IMR-90 (cell line): ENCODE data around the gene GOLIM4. TPM values are rescaled to one million over a fixed set of nuclear protein-coding genes. Genes with fewer than 3 reads are reported as not detected.
"Not testable (repeated sequence)": the region's sequence is repeated elsewhere in the genome, so short reads cannot be mapped to it uniquely, and the experiment has no call there.

ENCODE experiments used
- ATAC-seq: fragments of 200-7000 bp; cut with Tn5 transposase; 2 replicates; pipeline ENCODE4 v1.9.1; 2020; ENCODE audit warnings: low read depth, mild to moderate bottlenecking, moderate library complexity
- BruUV-seq: library from RNA; stranded (reverse); fragments of 400-500 nt; replicated peaks from 2 replicates; lab custom pipeline; 2021; lab: Mats Ljungman, UMichigan
- CTCF ChIA-PET: fragments of 300-600 bp; formaldehyde crosslinking; extraction: SDS; loops from one replicate; lab custom pipeline; 2021; ENCODE audit warnings: antibody characterized with exemption; lab: Yijun Ruan, JAX
- POLR2A ChIA-PET: fragments of 300-600 bp; sonication (Branson Sonifier 250); formaldehyde crosslinking; loops from one replicate; lab custom pipeline; 2022; ENCODE audit warnings: antibody characterized with exemption; ENCODE audit not compliant: unreplicated experiment; lab: Charles Lee
- DNase-seq: peaks from one replicate; pipeline ENCODE4 v3.0.0; 2013
- H2AFZ ChIP-seq: replicated peaks from 2 replicates; pipeline ENCODE3; 2013; ENCODE audit warnings: low read length, mild to moderate bottlenecking; ENCODE audit not compliant: poor library complexity
- H2AK5ac ChIP-seq: 2 replicates; pipeline ENCODE4 v1.6.1; 2013; ENCODE audit warnings: low read depth, low read length, inconsistent platforms
- H2AK9ac ChIP-seq: replicated peaks from 2 replicates; pipeline ENCODE3; 2013; ENCODE audit warnings: mild to moderate bottlenecking, low read depth, low read length, moderate library complexity; ENCODE audit not compliant: poor library complexity
- H2BK120ac ChIP-seq: 2 replicates; pipeline ENCODE4 v1.6.1; 2013; ENCODE audit warnings: low read depth, low read length, inconsistent platforms
- H2BK15ac ChIP-seq: 3 replicates; pipeline ENCODE4 v1.6.1; 2013; ENCODE audit warnings: low read depth, low read length, inconsistent platforms
- H2BK20ac ChIP-seq: 2 replicates; pipeline ENCODE4 v1.6.1; 2013; ENCODE audit warnings: low read depth, mild to moderate bottlenecking, inconsistent platforms, low read length, moderate library complexity
- H2BK5ac ChIP-seq: 2 replicates; pipeline ENCODE4 v1.6.1; 2013; ENCODE audit warnings: mild to moderate bottlenecking, low read depth, low read length, inconsistent platforms; ENCODE audit not compliant: poor library complexity, severe bottlenecking
- H3K14ac ChIP-seq: replicated peaks from 2 replicates; pipeline ENCODE4 v1.6.1; 2013; ENCODE audit warnings: low read depth, low read length, inconsistent platforms
- H3K18ac ChIP-seq: 2 replicates; pipeline ENCODE4 v1.6.1; 2013; ENCODE audit warnings: low read depth, low read length, control low read depth
- H3K23ac ChIP-seq: 2 replicates; pipeline ENCODE4 v1.6.1; 2013; ENCODE audit warnings: low read depth, low read length, inconsistent platforms
- H3K27ac ChIP-seq: 2 replicates; pipeline ENCODE4 v1.5.1; 2013; ENCODE audit warnings: mild to moderate bottlenecking, control low read depth, low read length; ENCODE audit not compliant: insufficient read depth
- H3K27me3 ChIP-seq: 2 replicates; pipeline ENCODE4 v1.6.1; 2013; ENCODE audit warnings: low read length; ENCODE audit not compliant: control insufficient read depth, insufficient read depth
- H3K36me3 ChIP-seq: 2 replicates; pipeline ENCODE4 v1.6.1; 2013; ENCODE audit warnings: low read length, mixed read lengths; ENCODE audit not compliant: control insufficient read depth, insufficient read depth
- H3K4ac ChIP-seq: 2 replicates; pipeline ENCODE4 v1.6.1; 2013; ENCODE audit warnings: low read depth, low read length, inconsistent platforms
- H3K4me1 ChIP-seq: 2 replicates; pipeline ENCODE4 v1.6.1; 2013; ENCODE audit warnings: low read length, mixed read lengths; ENCODE audit not compliant: control insufficient read depth, insufficient read depth
- H3K4me2 ChIP-seq: 2 replicates; pipeline ENCODE4 v1.6.1; 2013; ENCODE audit warnings: low read depth, mild to moderate bottlenecking, control low read depth, low read length, moderate library complexity
- H3K4me3 ChIP-seq: 2 replicates; pipeline ENCODE4 v1.5.1; 2013; ENCODE audit warnings: low read depth, mild to moderate bottlenecking, control low read depth, low read length, moderate library complexity; ENCODE audit not compliant: insufficient read depth
- H3K56ac ChIP-seq: 2 replicates; pipeline ENCODE4 v1.6.1; 2013; ENCODE audit warnings: low read length, inconsistent platforms; ENCODE audit not compliant: insufficient read depth; ENCODE audit errors: extremely low read depth
- H3K79me1 ChIP-seq, 2 experiments: 2 replicates each; pipeline ENCODE4 v1.6.1; 2013; ENCODE audit warnings: low read length in 2 of 2, inconsistent platforms in 1 of 2, low read depth in 1 of 2
- H3K9ac ChIP-seq: 2 replicates; pipeline ENCODE4 v1.6.1; 2013; ENCODE audit warnings: low read depth, low read length, control low read depth
- H3K9me1 ChIP-seq: 2 replicates; pipeline ENCODE4 v1.6.1; 2013; ENCODE audit warnings: low read length, inconsistent platforms; ENCODE audit not compliant: insufficient read depth
- H3K9me3 ChIP-seq: 2 replicates; pipeline ENCODE4 v1.6.1; 2013; ENCODE audit warnings: low read length; ENCODE audit not compliant: control insufficient read depth, insufficient read depth
- H4K20me1 ChIP-seq: 2 replicates; pipeline ENCODE4 v1.6.1; 2013; ENCODE audit warnings: low read length, inconsistent platforms; ENCODE audit not compliant: insufficient read depth
- H4K5ac ChIP-seq: 2 replicates; pipeline ENCODE4 v1.6.1; 2013; ENCODE audit warnings: mild to moderate bottlenecking, low read depth, low read length, control low read depth
- H4K8ac ChIP-seq, 2 experiments: 2 replicates each; pipeline ENCODE4 v1.6.1; 2013; ENCODE audit warnings: low read depth in 2 of 2, low read length in 2 of 2, control low read depth in 1 of 2, inconsistent platforms in 1 of 2
- H4K91ac ChIP-seq: 2 replicates; pipeline ENCODE4 v1.6.1; 2013; ENCODE audit warnings: low read depth, low read length, inconsistent platforms; ENCODE audit not compliant: insufficient read depth
- MAFK ChIP-seq: IDR thresholded peaks from 2 replicates; pipeline ENCODE4 v1.6.1; 2012; ENCODE audit warnings: low read depth, low read length, improper control_type of control experiment
- RAD21 ChIP-seq: IDR thresholded peaks from 2 replicates; pipeline ENCODE4 v1.6.1; 2012; ENCODE audit warnings: low read length, improper control_type of control experiment
- WGBS, 2 experiments: methylation state at CpG; one replicate each; pipeline versions ENCODE4 v1.1.5 to v1.1.7; 2013; ENCODE audit warnings: missing lambda C conversion rate in 2 of 2; ENCODE audit not compliant: insufficient read length in 1 of 2; ENCODE audit errors: extremely low coverage in 2 of 2; 5-methylcytosine and 5-hydroxymethylcytosine counted together
- dilution Hi-C: fragments of 300-500 bp; cut with HindIII; formaldehyde crosslinking; loops from one replicate; pipeline ENCODE4 v1.14.3; 2018; ENCODE audit warnings: low sequenced_read_pairs; ENCODE audit not compliant: unreplicated experiment
- in situ Hi-C: fragments of 300-500 bp; cut with MboI; formaldehyde crosslinking; loops from 3 replicates; pipeline ENCODE4 v1.14.3; 2019; ENCODE audit warnings: low sequenced_read_pairs, inconsistent platforms, mixed read lengths
- intact Hi-C: fragments of 100-400 bp; cut with micrococcal nuclease; formaldehyde crosslinking; loops from 2 replicates; pipeline ENCODE4 v1.10.0; 2022
- polyA plus RNA-seq, 3 experiments: library from polyadenylated mRNA; depleted of rRNA; stranded (reverse); fragments of >200 nt; gene quantifications; 2 replicates each; pipeline ENCODE4 v1.2.3, GENCODE V29; 2012; ENCODE audit warnings: low replicate concordance in 1 of 3
- total RNA-seq: library from RNA; depleted of rRNA; stranded (reverse); fragments of >200 nt; gene quantifications from 2 replicates; pipeline ENCODE4 v1.2.3, GENCODE V29; 2012

GOLIM4 gene
- total and polyA plus RNA-seq, 2 of the 4 experiments (the other 2 are of a cell fraction): 44.6 to 71.2 TPM

DNA sequence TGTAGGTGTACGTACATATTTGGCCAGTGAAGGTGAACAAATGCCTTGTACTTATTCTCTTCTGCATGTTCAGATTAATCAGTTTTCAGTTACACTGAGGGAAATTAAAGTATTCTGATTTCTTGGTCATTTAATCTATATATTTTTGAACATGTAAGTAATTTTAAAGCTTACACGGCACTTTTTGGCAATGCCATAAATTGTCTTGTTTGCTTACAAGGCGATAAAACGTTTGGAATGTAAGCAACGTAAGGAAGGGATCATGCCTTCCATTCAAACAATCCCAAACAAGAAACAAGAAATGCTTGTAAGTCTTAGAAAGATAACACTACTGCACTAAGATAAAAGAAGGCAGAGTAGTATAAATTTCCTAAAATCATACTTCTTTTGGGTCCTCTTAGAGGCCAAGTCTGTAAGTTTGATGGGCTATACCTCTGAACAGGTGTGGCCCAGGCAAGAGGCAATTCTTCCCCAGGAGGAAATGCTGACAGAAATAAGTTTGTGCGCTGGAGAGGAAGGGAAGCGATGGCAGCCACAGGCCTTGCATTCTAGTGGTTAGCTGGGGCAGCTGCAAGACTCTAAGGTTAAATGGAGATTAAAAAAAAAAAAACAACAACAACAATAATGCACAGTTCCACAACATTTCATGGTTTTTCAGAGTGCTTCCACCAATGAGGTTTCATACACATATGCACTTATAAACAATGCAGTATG lies 73.8 kb downstream of the GOLIM4 start:
- Histone ChIP-seq H3K9ac (no peak overlapping the region), H3K9me3 (no peaks in the 10 kb centered on the region), H3K56ac (no peak overlapping the region), H3K4me1 (peaks cover 3% of the 10 kb centered on the region), H2BK120ac (no peak overlapping the region), H4K8ac (no peak overlapping the region), H3K9me1 (peaks cover 6% of the 10 kb centered on the region; the same call in 1 of the 2 replicates), H2AK9ac (no peak overlapping the region), H2BK20ac (no peak overlapping the region), H2BK5ac (no peak overlapping the region), H4K20me1 (no peaks in the 10 kb centered on the region), H2AFZ (no peak overlapping the region), H2AK5ac (no peak overlapping the region), H3K27me3 (no peaks in the 10 kb centered on the region), H3K4me3 (no peak overlapping the region), H3K14ac (no peak overlapping the region), H3K27ac (no peak overlapping the region), H3K23ac (no peak overlapping the region), H3K79me1 (peaks cover 7 to 9% of the 10 kb centered on the region in 2 experiments), H4K5ac (no peak overlapping the region), H3K4ac (no peak overlapping the region), H3K36me3 (peaks cover 31% of the 10 kb centered on the region), H3K18ac (no peak overlapping the region), H2BK15ac (no peak overlapping the region), H3K4me2 (no peak overlapping the region), H4K91ac (no peak overlapping the region)
- dilution Hi-C loops: no loop called here
- ATAC-seq: no peak
- WGBS, 2 experiments: no CpG with 5 or more reads among the region's 7 CpGs
- BruUV-seq: no TSS peak
- intact Hi-C loops: no loop called here
- CTCF ChIA-PET: no interaction called here
- no peak for DNase-seq
- POLR2A ChIA-PET: no interaction called here
- in situ Hi-C loops: no loop called here
- TF ChIP-seq RAD21 (no peak), MAFK (peak; percentile 83)

DNA sequence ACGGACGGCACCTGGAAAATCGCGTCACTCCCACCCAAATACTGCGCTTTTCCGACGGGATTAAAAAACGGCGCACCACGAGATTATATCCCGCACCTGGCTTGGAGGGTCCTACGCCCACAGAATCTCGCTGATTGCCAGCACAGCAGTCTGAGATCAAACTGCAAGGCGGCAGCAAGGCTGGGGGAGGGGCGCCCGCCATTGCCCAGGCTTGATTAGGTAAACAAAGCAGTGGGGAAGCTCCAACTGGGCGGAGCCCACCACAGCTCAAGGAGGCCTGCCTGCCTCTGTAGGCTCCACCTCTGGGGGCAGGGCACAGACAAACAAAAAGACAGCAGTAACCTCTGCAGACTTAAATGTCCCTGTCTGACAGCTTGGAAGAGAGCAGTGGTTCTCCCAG lies 84.4 kb downstream of the GOLIM4 start:
- not testable (repeated sequence) for DNase-seq

More for the DNA sequence above, 84.4 kb downstream of the GOLIM4 start:
- POLR2A ChIA-PET, BruUV-seq, H3K56ac ChIP-seq, H3K79me1 ChIP-seq, H3K23ac ChIP-seq, H2BK5ac ChIP-seq, H4K8ac ChIP-seq, H3K14ac ChIP-seq, H2AK9ac ChIP-seq, H2BK120ac ChIP-seq, H3K9ac ChIP-seq, H3K27me3 ChIP-seq, H3K27ac ChIP-seq, H3K4ac ChIP-seq, intact Hi-C loops, in situ Hi-C loops, H3K36me3 ChIP-seq, dilution Hi-C loops, H4K5ac ChIP-seq, H3K9me1 ChIP-seq, H4K91ac ChIP-seq, H3K4me2 ChIP-seq, CTCF ChIA-PET, H2AK5ac ChIP-seq, H4K20me1 ChIP-seq, H3K9me3 ChIP-seq, H3K18ac ChIP-seq, H3K4me3 ChIP-seq, H2AFZ ChIP-seq, ATAC-seq, H2BK15ac ChIP-seq, H2BK20ac ChIP-seq, H3K4me1 ChIP-seq: not testable (repeated sequence)
- no CpG with 5 or more reads among the region's 17 CpGs for WGBS, 2 experiments
